HCT116 (cell line): ENCODE measurements around the gene NR1D2. TPM values are rescaled to one million over a fixed set of nuclear protein-coding genes. Genes with fewer than 3 reads are reported as not detected.
"Not testable (repeated sequence)": the region's sequence is repeated elsewhere in the genome, so short reads cannot be mapped to it uniquely, and the experiment has no call there.

ENCODE experiments used
- ATAC-seq: fragments of 200-7000 bp; cut with Tn5 transposase; 2 replicates; pipeline ENCODE4 v1.9.1; 2020; ENCODE audit warnings: mild to moderate bottlenecking, moderate library complexity
- BruUV-seq: library from RNA; stranded (reverse); fragments of 400-500 nt; replicated peaks from 2 replicates; lab custom pipeline; 2021; lab: Mats Ljungman, UMichigan
- CTCF ChIA-PET: fragments of 300-600 bp; sonication (Branson Sonifier 250); formaldehyde crosslinking; loops from one replicate; lab custom pipeline; 2021; ENCODE audit warnings: antibody characterized with exemption; lab: Charles Lee
- POLR2A ChIA-PET: fragments of 300-600, 350-600 bp; sonication (Branson Sonifier 250); formaldehyde crosslinking; loops from one replicate; lab custom pipeline; 2021; ENCODE audit warnings: antibody characterized with exemption; lab: Charles Lee
- RAD21 ChIA-PET, 2 experiments: fragments of 300-600 bp; sonication (Branson Sonifier 250); formaldehyde crosslinking; loops; one replicate each; lab custom pipeline; 2023; ENCODE audit warnings: low total read pairs in 2 of 2; ENCODE audit not compliant: uncharacterized antibody in 2 of 2, unreplicated experiment in 2 of 2, low non-redundant PET in 1 of 2; lab: Charles Lee
- DNase-seq: peaks from one replicate; pipeline ENCODE4 v3.0.0-alpha.2; 2010; ENCODE audit warnings: low read depth, low spot score
- H2AFZ ChIP-seq: fragments of 200-600 bp; shearing (Covaris generic), sonication (generic); 2 replicates; pipeline ENCODE4 v1.6.1; 2017; ENCODE audit warnings: low read depth, mixed run types, mixed read lengths, antibody characterized with exemption, low read length; ENCODE audit not compliant: poor library complexity, severe bottlenecking
- H3K27ac ChIP-seq: 2 replicates; pipeline ENCODE4 v1.5.1; 2012; ENCODE audit warnings: low read depth, low read length
- H3K27me3 ChIP-seq: fragments of 200-600 bp; sonication (generic); 2 replicates; pipeline ENCODE4 v1.6.1; 2016; ENCODE audit warnings: mixed run types, low read length, mixed read lengths; ENCODE audit not compliant: insufficient read depth
- H3K36me3 ChIP-seq, 2 experiments: fragments of 200-500 bp in 1 of 2; fragments of 200-600 bp in 1 of 2; sonication (Bioruptor generic) in 1 of 2; sonication (generic) in 1 of 2; 2 replicates each; pipeline versions ENCODE4 v1.5.1 to v1.6.1; 2014 to 2016; ENCODE audit warnings: low read length in 2 of 2, inconsistent platforms in 1 of 2, mixed read lengths in 1 of 2, mixed run types in 1 of 2; ENCODE audit not compliant: insufficient read depth in 2 of 2, control insufficient read depth in 1 of 2
- H3K4me1 ChIP-seq, 2 experiments: fragments of 200-600 bp in 1 of 2; sonication (generic) in 1 of 2; 2 replicates each; pipeline versions ENCODE4 v1.5.1 to v1.6.1; 2012 to 2017; ENCODE audit warnings: low read length in 2 of 2, inconsistent platforms in 1 of 2, mild to moderate bottlenecking in 1 of 2, mixed read lengths in 1 of 2, mixed run types in 1 of 2, moderate library complexity in 1 of 2; ENCODE audit not compliant: insufficient read depth in 2 of 2, control insufficient read depth in 1 of 2
- H3K4me2 ChIP-seq: fragments of 200-600 bp; sonication (generic); 2 replicates; pipeline ENCODE4 v1.6.1; 2017; ENCODE audit warnings: mixed run types, low read length, mixed read lengths
- H3K4me3 ChIP-seq, 2 experiments: fragments of 200-600 bp in 1 of 2; sonication (generic) in 1 of 2; replicated peaks in 1 of 2; 2 replicates each; pipeline ENCODE4 v1.5.1; 2011 to 2016; ENCODE audit warnings: low read length in 2 of 2, control low read depth in 1 of 2, low read depth in 1 of 2, mild to moderate bottlenecking in 1 of 2, mixed read lengths in 1 of 2, mixed run types in 1 of 2
- H3K79me2 ChIP-seq: fragments of 200-600 bp; sonication (generic); 2 replicates; pipeline ENCODE4 v1.6.1; 2017; ENCODE audit warnings: mild to moderate bottlenecking, mixed run types, low read length, moderate library complexity, mixed read lengths; ENCODE audit not compliant: insufficient read depth
- H3K9ac ChIP-seq: fragments of 200-600 bp; sonication (generic); 2 replicates; pipeline ENCODE4 v1.6.1; 2016; ENCODE audit warnings: low read length, mixed read lengths
- H3K9me2 ChIP-seq: fragments of 200-600 bp; sonication (generic), shearing (Covaris generic); 2 replicates; pipeline ENCODE4 v1.6.1; 2017; ENCODE audit warnings: mixed run types, mild to moderate bottlenecking, moderate library complexity; ENCODE audit not compliant: insufficient read depth
- H3K9me3 ChIP-seq, 2 experiments: fragments of 200-500 bp in 1 of 2; fragments of 200-600 bp in 1 of 2; sonication (Bioruptor generic) in 1 of 2; sonication (generic) in 1 of 2; 2 replicates each; pipeline ENCODE4 v1.6.1; 2014 to 2017; ENCODE audit warnings: low read length in 2 of 2, mixed read lengths in 2 of 2, inconsistent platforms in 1 of 2, low read depth in 1 of 2, mild to moderate bottlenecking in 1 of 2, mixed run types in 1 of 2, moderate library complexity in 1 of 2; ENCODE audit not compliant: control insufficient read depth in 1 of 2, insufficient read depth in 1 of 2
- H4K20me1 ChIP-seq: fragments of 200-600 bp; sonication (generic), shearing (Covaris generic); 2 replicates; pipeline ENCODE4 v1.6.1; 2017; ENCODE audit warnings: mixed run types, mild to moderate bottlenecking, moderate library complexity; ENCODE audit not compliant: insufficient read depth
- CBX3 ChIP-seq: IDR thresholded peaks from 2 replicates; pipeline ENCODE4 v1.6.1; 2012; ENCODE audit warnings: low read depth
- ELF1 ChIP-seq: IDR thresholded peaks from 2 replicates; pipeline ENCODE4 v1.6.1; 2012; ENCODE audit warnings: low read depth, borderline replicate concordance
- YY1 ChIP-seq: IDR thresholded peaks from 2 replicates; pipeline ENCODE4 v1.6.1; 2011; ENCODE audit warnings: low read length, low read depth, moderate library complexity, mild to moderate bottlenecking; ENCODE audit not compliant: insufficient replicate concordance; ENCODE audit errors: extremely low read depth
- ZFX ChIP-seq: fragments of 450-650 bp; IDR thresholded peaks from 2 replicates; pipeline ENCODE4 v1.6.1; 2017
- ZNF274 ChIP-seq: fragments of 200-500 bp; sonication (Bioruptor generic); IDR thresholded peaks from 2 replicates; pipeline ENCODE4 v1.6.1; 2014; ENCODE audit warnings: mild to moderate bottlenecking, low read depth, low read length, inconsistent platforms
- intact Hi-C: fragments of 100-400 bp; cut with micrococcal nuclease; formaldehyde crosslinking; loops from 2 replicates; pipeline ENCODE4 v1.10.0; 2022
- total RNA-seq: library from RNA; stranded (reverse); gene quantifications from one replicate; pipeline ENCODE4 v1.2.1, GENCODE V29; 2021; ENCODE audit not compliant: unreplicated experiment
- TF ChIP-seq, protein P1 (sequence below), 3 experiments: fragments of 200-600 bp in 1 of 3; sonication (generic) in 1 of 3; IDR thresholded peaks in 2 of 3; conservative IDR thresholded peaks in 1 of 3; 2 replicates each; pipeline ENCODE4 v1.5.1; 2012 to 2017; ENCODE audit warnings: low read depth in 2 of 3, low read length in 2 of 3, antibody characterized with exemption in 1 of 3, borderline replicate concordance in 1 of 3, control low read depth in 1 of 3, mild to moderate bottlenecking in 1 of 3, mixed read lengths in 1 of 3, mixed run types in 1 of 3, moderate library complexity in 1 of 3; ENCODE audit not compliant: insufficient read depth in 1 of 3

The NR1D2 gene
- total RNA-seq, 1 experiment from 2014 or later, result 60.9 TPM

- TF ChIP-seq, protein P1, sequence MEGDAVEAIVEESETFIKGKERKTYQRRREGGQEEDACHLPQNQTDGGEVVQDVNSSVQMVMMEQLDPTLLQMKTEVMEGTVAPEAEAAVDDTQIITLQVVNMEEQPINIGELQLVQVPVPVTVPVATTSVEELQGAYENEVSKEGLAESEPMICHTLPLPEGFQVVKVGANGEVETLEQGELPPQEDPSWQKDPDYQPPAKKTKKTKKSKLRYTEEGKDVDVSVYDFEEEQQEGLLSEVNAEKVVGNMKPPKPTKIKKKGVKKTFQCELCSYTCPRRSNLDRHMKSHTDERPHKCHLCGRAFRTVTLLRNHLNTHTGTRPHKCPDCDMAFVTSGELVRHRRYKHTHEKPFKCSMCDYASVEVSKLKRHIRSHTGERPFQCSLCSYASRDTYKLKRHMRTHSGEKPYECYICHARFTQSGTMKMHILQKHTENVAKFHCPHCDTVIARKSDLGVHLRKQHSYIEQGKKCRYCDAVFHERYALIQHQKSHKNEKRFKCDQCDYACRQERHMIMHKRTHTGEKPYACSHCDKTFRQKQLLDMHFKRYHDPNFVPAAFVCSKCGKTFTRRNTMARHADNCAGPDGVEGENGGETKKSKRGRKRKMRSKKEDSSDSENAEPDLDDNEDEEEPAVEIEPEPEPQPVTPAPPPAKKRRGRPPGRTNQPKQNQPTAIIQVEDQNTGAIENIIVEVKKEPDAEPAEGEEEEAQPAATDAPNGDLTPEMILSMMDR (IDR thresholded peaks at IDR 0.05 in 2 of 3, conservative IDR thresholded peaks at IDR 0.05 in 1 of 3; ENCODE audit: borderline replicate concordance in 1 of 3, insufficient read depth in 1 of 3, low read depth in 2 of 3, low read length in 2 of 3), result no peak
- no peak for TF ChIP-seq ELF1
- TF ChIP-seq CBX3, result no peak
- TF ChIP-seq, all 23 proteins: peak for 0
These were observed 35.7 kb upstream of the NR1D2 start (continued) for GRCh38 chr3:23909341-23909740.

DNA sequence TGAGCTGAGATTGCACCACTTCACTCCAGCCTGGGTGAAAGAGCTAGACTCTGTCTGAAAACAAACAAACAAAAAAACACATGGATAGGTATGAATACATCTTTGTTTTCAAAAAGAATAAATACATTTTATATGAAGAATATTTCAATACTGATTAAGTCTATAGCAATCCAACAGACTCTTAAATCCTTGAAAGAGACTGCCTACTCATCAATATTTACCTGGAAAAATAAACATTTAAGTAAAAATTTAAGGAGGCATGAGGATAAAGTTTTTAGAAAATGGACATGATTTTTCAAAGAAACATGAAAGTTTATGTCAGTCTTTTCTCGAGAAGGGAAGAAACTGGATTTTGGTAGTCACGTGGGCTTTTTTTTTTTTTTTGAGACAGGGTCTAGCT, 33.7 kb upstream of the NR1D2 start:
- no peak overlapping the region for H3K4me2 ChIP-seq
- no peak overlapping the region for H3K9ac ChIP-seq
- ChIA-PET CTCF (no interaction called here), RAD21 (no interaction called here), POLR2A (no interaction called here)
- H2AFZ ChIP-seq, result no peak overlapping the region
- H3K9me2 ChIP-seq, result no peaks in the 10 kb centered on the region
- TF ChIP-seq ZNF274 (no peak), ZFX (no peak), YY1 (no peak)
- intact Hi-C loops, result no loop called here
- no peak for ATAC-seq
- no peak overlapping the region for H3K27ac ChIP-seq
- no peaks in the 10 kb centered on the region for H3K9me3 ChIP-seq
- no TSS peak for BruUV-seq
- H3K4me1 ChIP-seq, result peaks cover 7 to 12% of the 10 kb centered on the region in 2 experiments; a peak in 3 of 4 replicates
- no peak overlapping the region for H3K4me3 ChIP-seq
- peaks cover 9 to 10% of the 10 kb centered on the region in 2 experiments; a peak in 2 of 4 replicates for H3K36me3 ChIP-seq
- no peaks in the 10 kb centered on the region for H3K27me3 ChIP-seq
- no peak for DNase-seq
- H3K79me2 ChIP-seq, result peaks cover 39% of the 10 kb centered on the region
- H4K20me1 ChIP-seq, result no peaks in the 10 kb centered on the region

DNA sequence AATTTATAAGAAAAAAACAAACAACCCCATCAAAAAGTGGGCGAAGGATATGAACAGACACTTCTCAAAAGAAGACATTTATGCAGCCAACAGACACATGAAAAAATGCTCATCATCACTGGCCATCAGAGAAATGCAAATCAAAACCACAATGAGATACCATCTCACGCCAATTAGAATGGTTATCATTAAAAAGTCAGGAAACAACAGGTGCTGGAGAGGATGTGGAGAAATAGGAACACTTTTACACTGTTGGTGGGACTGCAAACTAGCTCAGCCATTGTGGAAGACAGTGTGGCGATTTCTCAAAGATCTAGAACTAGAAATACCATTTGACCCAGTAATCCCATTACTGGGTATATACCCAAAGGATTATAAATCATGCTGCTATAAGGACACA, 32.8 kb upstream of the NR1D2 start:
- H3K9me3 ChIP-seq, H3K4me2 ChIP-seq, CTCF ChIA-PET, ATAC-seq, intact Hi-C loops, POLR2A ChIA-PET, BruUV-seq, H4K20me1 ChIP-seq, DNase-seq, H3K27me3 ChIP-seq, H3K9me2 ChIP-seq, H3K9ac ChIP-seq, RAD21 ChIA-PET, H2AFZ ChIP-seq, H3K27ac ChIP-seq, H3K4me3 ChIP-seq: not testable (repeated sequence)
- Histone ChIP-seq H3K36me3 (peaks cover 8 to 10% of the 10 kb centered on the region in 2 experiments; a peak in 2 of 4 replicates), H3K4me1 (peaks cover 7 to 12% of the 10 kb centered on the region in 2 experiments; a peak in 3 of 4 replicates), H3K79me2 (peaks cover 44% of the 10 kb centered on the region)
